Measurements from ENCODE around the gene ROR2.

DNA sequence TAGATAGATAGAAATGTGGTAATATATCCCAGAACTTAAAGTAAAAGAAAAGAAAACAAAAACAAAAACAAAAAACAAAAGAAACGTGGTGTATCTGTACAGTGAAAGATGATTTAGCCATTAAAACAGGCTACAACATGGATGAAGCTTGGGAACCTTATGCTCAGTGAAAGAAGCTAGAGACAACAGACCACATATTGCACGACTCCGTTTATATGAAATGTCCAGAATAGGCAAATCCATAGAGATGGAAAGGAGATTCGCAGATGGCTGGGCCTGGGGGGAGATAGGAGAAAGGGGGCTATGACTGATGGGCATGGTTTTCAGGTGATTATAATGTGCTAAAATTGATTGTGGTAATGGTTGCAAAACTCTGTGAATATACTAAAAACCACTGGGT lies 86.6 kb downstream of the ROR2 start:
- TF ChIP-seq POLR2AphosphoS5 (IDR thresholded peaks at IDR 0.05; ENCODE audit: borderline replicate concordance, low read depth, low read length) (no peak), FOXP2 (optimal IDR thresholded peaks at IDR 0.05; ENCODE audit: control extremely low read depth, extremely low read length, insufficient read depth) (no peak), EZH2 (IDR thresholded peaks at IDR 0.05) (no peak)

All from SK-N-MC (cell line).